Breast epithelium (tissue), 3 donors: Measurements from ENCODE around the gene VMP1.

ENCODE experiments used
- POLR2A ChIP-seq: fragments of 450-650 bp; IDR thresholded peaks from one replicate; pipeline ENCODE4 v1.6.1; 2016; ENCODE audit warnings: antibody characterized with exemption, mild to moderate bottlenecking, moderate library complexity
- TF ChIP-seq, protein P1 (sequence below), 3 donors: fragments of 450-650 bp; IDR thresholded peaks; one replicate each; pipeline ENCODE4 v1.5.1; 2016 to 2017; ENCODE audit warnings: antibody characterized with exemption in 3 of 3, mild to moderate bottlenecking in 3 of 3, moderate library complexity in 3 of 3

DNA sequence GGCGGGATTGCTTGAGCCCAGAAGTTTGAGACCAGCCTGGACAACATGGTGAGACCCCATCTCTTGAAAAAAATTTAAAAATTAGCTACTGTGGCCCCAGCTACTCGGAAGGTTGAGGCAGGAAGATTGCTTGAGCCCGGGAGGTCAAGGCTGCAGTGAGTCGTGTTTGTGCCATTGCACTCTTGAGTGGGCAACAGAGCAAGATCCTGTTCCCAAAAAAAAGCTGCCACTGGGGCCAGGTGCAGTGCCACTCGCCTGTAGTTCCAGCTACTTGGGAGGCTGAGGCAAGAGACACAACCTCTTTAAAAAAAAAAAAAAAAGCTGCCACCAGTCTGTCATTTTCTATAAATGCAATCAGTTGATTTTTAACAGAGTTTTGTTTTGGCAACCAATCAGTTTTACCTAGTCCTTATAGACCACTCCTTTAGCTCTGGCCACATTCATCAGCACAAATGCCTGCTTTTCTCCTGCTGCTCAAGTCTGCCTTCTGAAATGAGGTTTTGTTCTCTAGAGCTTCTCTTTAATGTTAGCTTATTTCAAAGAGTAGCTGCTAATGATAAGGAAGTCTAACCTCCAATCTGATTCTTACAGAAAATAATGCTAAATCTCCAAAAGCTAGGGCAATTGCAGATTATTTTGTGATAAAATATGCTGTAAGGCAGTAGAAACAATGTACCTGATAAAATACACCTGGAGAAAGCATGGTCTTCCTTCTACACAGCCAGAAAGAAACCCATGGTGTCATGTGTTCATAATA lies 120.4 kb downstream of the VMP1 start:
- TF ChIP-seq, protein P1, sequence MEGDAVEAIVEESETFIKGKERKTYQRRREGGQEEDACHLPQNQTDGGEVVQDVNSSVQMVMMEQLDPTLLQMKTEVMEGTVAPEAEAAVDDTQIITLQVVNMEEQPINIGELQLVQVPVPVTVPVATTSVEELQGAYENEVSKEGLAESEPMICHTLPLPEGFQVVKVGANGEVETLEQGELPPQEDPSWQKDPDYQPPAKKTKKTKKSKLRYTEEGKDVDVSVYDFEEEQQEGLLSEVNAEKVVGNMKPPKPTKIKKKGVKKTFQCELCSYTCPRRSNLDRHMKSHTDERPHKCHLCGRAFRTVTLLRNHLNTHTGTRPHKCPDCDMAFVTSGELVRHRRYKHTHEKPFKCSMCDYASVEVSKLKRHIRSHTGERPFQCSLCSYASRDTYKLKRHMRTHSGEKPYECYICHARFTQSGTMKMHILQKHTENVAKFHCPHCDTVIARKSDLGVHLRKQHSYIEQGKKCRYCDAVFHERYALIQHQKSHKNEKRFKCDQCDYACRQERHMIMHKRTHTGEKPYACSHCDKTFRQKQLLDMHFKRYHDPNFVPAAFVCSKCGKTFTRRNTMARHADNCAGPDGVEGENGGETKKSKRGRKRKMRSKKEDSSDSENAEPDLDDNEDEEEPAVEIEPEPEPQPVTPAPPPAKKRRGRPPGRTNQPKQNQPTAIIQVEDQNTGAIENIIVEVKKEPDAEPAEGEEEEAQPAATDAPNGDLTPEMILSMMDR (IDR thresholded peaks at IDR 0.05), result no peak
- no peak for TF ChIP-seq POLR2A
